Loucy (cell line): ENCODE results near the gene TBX20.

Experiments used
- H2AFZ ChIP-seq: fragments of 200-600 bp; sonication (generic); 2 replicates; pipeline ENCODE4 v1.6.0; 2016; ENCODE audit warnings: antibody characterized with exemption, mild to moderate bottlenecking, low read length, moderate library complexity
- H3F3A ChIP-seq: fragments of 200-600 bp; 2 replicates; pipeline ENCODE4 v1.6.0; 2016; ENCODE audit warnings: antibody characterized with exemption, low read depth, mild to moderate bottlenecking
- H3K27me3 ChIP-seq: fragments of 200-600 bp; sonication (generic); 2 replicates; pipeline ENCODE4 v1.6.1; 2014; ENCODE audit warnings: low read length, mild to moderate bottlenecking; ENCODE audit not compliant: insufficient read depth, poor library complexity, severe bottlenecking
- H3K36me3 ChIP-seq: fragments of 200-600 bp; sonication (generic); 2 replicates; pipeline ENCODE4 v1.6.1; 2016; ENCODE audit warnings: low read length; ENCODE audit not compliant: insufficient read depth
- H3K4me1 ChIP-seq: fragments of 200-600 bp; sonication (generic); 2 replicates; pipeline ENCODE4 v1.5.1; 2014; ENCODE audit warnings: low read length, mild to moderate bottlenecking; ENCODE audit not compliant: insufficient read depth, poor library complexity, severe bottlenecking
- H3K4me2 ChIP-seq: fragments of 200-600 bp; sonication (generic); 2 replicates; pipeline ENCODE4 v1.6.0; 2014; ENCODE audit warnings: antibody characterized with exemption, low read length, low read depth, mild to moderate bottlenecking; ENCODE audit not compliant: poor library complexity, severe bottlenecking
- H3K4me3 ChIP-seq: fragments of 200-600 bp; sonication (generic); 2 replicates; pipeline ENCODE4 v1.5.1; 2014; ENCODE audit warnings: low read length, mild to moderate bottlenecking, mixed read lengths; ENCODE audit not compliant: poor library complexity, severe bottlenecking
- H3K79me2 ChIP-seq: fragments of 200-600 bp; sonication (generic); 2 replicates; pipeline ENCODE4 v1.6.1; 2014; ENCODE audit warnings: low read length; ENCODE audit not compliant: insufficient read depth
- H3K9ac ChIP-seq: fragments of 200-600 bp; sonication (generic); 2 replicates; pipeline ENCODE4 v1.6.0; 2014; ENCODE audit warnings: mild to moderate bottlenecking, low read depth, low read length, moderate library complexity; ENCODE audit not compliant: poor library complexity, severe bottlenecking
- H3K9me2 ChIP-seq: fragments of 200-600 bp; sonication (generic); replicated peaks from 2 replicates; pipeline ENCODE4 v1.6.1; 2016; ENCODE audit warnings: low read depth, low read length, mixed read lengths
- H3K9me3 ChIP-seq: fragments of 200-600 bp; sonication (generic); 2 replicates; pipeline ENCODE4 v1.6.1; 2014; ENCODE audit warnings: mild to moderate bottlenecking, antibody characterized with exemption, low read length, low read depth; ENCODE audit not compliant: insufficient read depth
- H4K20me1 ChIP-seq: fragments of 200-600 bp; sonication (generic); 2 replicates; pipeline ENCODE4 v1.6.0; 2014; ENCODE audit warnings: antibody characterized with exemption, low read length, mild to moderate bottlenecking; ENCODE audit not compliant: insufficient read depth, poor library complexity, severe bottlenecking
- EZH2phosphoT487 ChIP-seq: fragments of 200-600 bp; IDR thresholded peaks from 2 replicates; pipeline ENCODE4 v1.6.1; 2018; ENCODE audit warnings: antibody characterized with exemption, mild to moderate bottlenecking, moderate library complexity, borderline replicate concordance
- TF ChIP-seq, protein P1 (sequence below): fragments of 200-600 bp; sonication (generic); conservative IDR thresholded peaks from 2 replicates; pipeline ENCODE4 v1.5.1; 2014; ENCODE audit warnings: mild to moderate bottlenecking, antibody characterized with exemption, low read length

Gene TBX20

DNA sequence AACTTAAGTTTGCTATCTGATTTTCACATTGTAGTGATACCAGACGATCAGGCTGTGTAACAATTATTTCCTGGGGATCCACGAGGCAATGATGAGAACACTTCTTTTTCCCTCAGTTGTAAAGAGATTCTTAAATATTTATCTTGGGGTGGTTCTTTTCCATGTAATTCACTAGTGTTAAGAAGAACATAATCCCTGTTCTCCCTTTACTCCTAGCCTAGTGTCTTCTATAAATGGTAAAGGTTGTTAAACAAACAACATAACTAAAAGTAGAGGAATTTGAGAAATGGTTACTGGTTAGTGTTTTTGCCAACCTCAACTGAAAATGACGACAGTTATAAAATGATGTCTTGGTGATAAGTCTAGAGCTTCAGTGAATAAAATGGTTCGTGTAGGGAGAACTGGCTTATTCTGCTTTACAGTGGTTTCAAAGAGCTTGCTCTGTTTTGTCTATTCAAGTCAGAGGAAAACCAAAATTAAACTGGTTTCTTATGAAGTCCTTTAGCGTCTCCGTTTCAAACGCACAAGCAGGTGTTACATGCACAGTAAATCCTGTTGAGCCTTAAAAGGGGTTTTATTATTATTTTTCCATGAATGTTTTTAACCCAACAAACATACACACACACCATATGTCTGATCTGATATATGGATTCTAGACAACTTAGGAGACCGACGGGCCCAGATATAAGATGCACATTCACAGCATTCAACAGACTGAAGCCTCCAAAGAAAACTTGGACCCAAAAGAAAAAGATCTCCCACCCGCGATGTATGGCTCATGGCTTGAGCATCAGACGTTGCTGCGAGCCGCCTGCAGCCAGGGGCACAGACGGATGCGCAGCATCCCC lies 1.1 kb downstream of the TBX20 start:
- no peak overlapping the region for H3K4me2 ChIP-seq

DNA sequence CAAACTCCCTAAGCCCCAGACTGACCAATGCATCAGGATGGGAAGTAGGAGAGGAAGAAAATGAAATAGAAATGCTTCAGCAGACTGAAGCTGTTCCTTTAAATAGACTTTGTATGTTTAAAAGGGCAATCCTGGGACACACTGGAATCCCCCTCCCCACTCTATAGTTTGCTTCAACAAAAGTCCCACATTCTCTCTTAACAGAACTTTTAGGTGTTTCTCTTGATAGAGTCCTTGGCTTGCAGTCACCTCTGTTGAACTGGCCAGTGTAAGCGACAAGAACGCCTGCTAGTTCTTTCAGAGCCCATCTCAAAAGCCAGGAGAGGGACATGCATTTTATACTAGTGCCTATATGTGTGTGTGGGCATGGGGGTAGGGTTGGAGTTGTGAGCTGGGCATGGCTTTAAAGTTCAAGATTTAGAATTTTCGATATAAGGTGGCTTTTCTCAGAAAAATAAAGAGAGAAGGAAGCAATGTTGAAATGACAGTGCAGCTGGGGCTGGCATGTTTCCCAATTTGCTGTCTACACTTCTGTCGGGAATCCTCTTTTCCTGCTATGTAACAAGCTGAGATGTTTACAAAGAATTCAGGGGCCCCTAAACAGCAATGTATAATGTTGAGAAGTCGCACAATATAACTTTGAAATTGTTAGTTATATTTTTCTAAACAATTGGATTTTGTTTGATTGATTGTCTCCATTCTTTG lies 2.1 kb downstream of the TBX20 start:
- Histone ChIP-seq H3K27me3 (no peaks in the 10 kb centered on the region), H3K4me3 (peak overlapping the region; percentile 25), H3K4me1 (peaks cover 6% of the 10 kb centered on the region), H3K79me2 (no peaks in the 10 kb centered on the region), H3K4me2 (peak overlapping the region; percentile 38), H3K9me2 (no peaks in the 10 kb centered on the region), H3K36me3 (no peaks in the 10 kb centered on the region), H2AFZ (peak overlapping the region; percentile 30; the same call in 1 of the 2 replicates), H3K9ac (no peak overlapping the region), H4K20me1 (no peaks in the 10 kb centered on the region), H3F3A (no peaks in the 10 kb centered on the region), H3K9me3 (no peaks in the 10 kb centered on the region)
- TF ChIP-seq EZH2phosphoT487, result no peak
- TF ChIP-seq, protein P1, sequence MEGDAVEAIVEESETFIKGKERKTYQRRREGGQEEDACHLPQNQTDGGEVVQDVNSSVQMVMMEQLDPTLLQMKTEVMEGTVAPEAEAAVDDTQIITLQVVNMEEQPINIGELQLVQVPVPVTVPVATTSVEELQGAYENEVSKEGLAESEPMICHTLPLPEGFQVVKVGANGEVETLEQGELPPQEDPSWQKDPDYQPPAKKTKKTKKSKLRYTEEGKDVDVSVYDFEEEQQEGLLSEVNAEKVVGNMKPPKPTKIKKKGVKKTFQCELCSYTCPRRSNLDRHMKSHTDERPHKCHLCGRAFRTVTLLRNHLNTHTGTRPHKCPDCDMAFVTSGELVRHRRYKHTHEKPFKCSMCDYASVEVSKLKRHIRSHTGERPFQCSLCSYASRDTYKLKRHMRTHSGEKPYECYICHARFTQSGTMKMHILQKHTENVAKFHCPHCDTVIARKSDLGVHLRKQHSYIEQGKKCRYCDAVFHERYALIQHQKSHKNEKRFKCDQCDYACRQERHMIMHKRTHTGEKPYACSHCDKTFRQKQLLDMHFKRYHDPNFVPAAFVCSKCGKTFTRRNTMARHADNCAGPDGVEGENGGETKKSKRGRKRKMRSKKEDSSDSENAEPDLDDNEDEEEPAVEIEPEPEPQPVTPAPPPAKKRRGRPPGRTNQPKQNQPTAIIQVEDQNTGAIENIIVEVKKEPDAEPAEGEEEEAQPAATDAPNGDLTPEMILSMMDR, result no peak

More for the DNA sequence above, 1.1 kb downstream of the TBX20 start:
- H3K27me3 ChIP-seq, result no peaks in the 10 kb centered on the region
- no peak overlapping the region for H3K4me3 ChIP-seq
- no peaks in the 10 kb centered on the region for H3K9me3 ChIP-seq
- H3F3A ChIP-seq, result no peaks in the 10 kb centered on the region
- H3K9ac ChIP-seq, result no peak overlapping the region
- H3K79me2 ChIP-seq, result no peaks in the 10 kb centered on the region
- H2AFZ ChIP-seq, result no peak overlapping the region
- H3K4me1 ChIP-seq, result peaks cover 6% of the 10 kb centered on the region
- no peaks in the 10 kb centered on the region for H4K20me1 ChIP-seq
- no peaks in the 10 kb centered on the region for H3K36me3 ChIP-seq
- H3K9me2 ChIP-seq, result no peaks in the 10 kb centered on the region
- TF ChIP-seq EZH2phosphoT487, result no peak
- TF ChIP-seq, protein P1, result no peak

- no peak for TF ChIP-seq EZH2phosphoT487
- TF ChIP-seq, protein P1, result no peak
- Histone ChIP-seq H3K36me3 (no peaks in the 10 kb centered on the region), H3K4me2 (peak overlapping the region; percentile 38), H3K9me2 (no peaks in the 10 kb centered on the region), H3F3A (no peaks in the 10 kb centered on the region), H3K9me3 (no peaks in the 10 kb centered on the region), H3K9ac (no peak overlapping the region), H3K4me3 (peak overlapping the region; percentile 25), H3K79me2 (no peaks in the 10 kb centered on the region), H4K20me1 (no peaks in the 10 kb centered on the region), H2AFZ (no peak overlapping the region), H3K27me3 (no peaks in the 10 kb centered on the region), H3K4me1 (peaks cover 6% of the 10 kb centered on the region)
Measured at GRCh38 chr7:35250941-35251340, 3.0 kb downstream of the TBX20 start.
